Loucy (cell line): ENCODE data around the gene CAMK1.

Experiments used
- H2AFZ ChIP-seq: fragments of 200-600 bp; sonication (generic); 2 replicates; pipeline ENCODE4 v1.6.0; 2016; ENCODE audit warnings: antibody characterized with exemption, mild to moderate bottlenecking, low read length, moderate library complexity
- H3F3A ChIP-seq: fragments of 200-600 bp; 2 replicates; pipeline ENCODE4 v1.6.0; 2016; ENCODE audit warnings: antibody characterized with exemption, low read depth, mild to moderate bottlenecking
- H3K27me3 ChIP-seq: fragments of 200-600 bp; sonication (generic); 2 replicates; pipeline ENCODE4 v1.6.1; 2014; ENCODE audit warnings: low read length, mild to moderate bottlenecking; ENCODE audit not compliant: insufficient read depth, poor library complexity, severe bottlenecking
- H3K36me3 ChIP-seq: fragments of 200-600 bp; sonication (generic); 2 replicates; pipeline ENCODE4 v1.6.1; 2016; ENCODE audit warnings: low read length; ENCODE audit not compliant: insufficient read depth
- H3K4me1 ChIP-seq: fragments of 200-600 bp; sonication (generic); 2 replicates; pipeline ENCODE4 v1.5.1; 2014; ENCODE audit warnings: low read length, mild to moderate bottlenecking; ENCODE audit not compliant: insufficient read depth, poor library complexity, severe bottlenecking
- H3K4me2 ChIP-seq: fragments of 200-600 bp; sonication (generic); 2 replicates; pipeline ENCODE4 v1.6.0; 2014; ENCODE audit warnings: antibody characterized with exemption, low read length, low read depth, mild to moderate bottlenecking; ENCODE audit not compliant: poor library complexity, severe bottlenecking
- H3K4me3 ChIP-seq: fragments of 200-600 bp; sonication (generic); 2 replicates; pipeline ENCODE4 v1.5.1; 2014; ENCODE audit warnings: low read length, mild to moderate bottlenecking, mixed read lengths; ENCODE audit not compliant: poor library complexity, severe bottlenecking
- H3K79me2 ChIP-seq: fragments of 200-600 bp; sonication (generic); 2 replicates; pipeline ENCODE4 v1.6.1; 2014; ENCODE audit warnings: low read length; ENCODE audit not compliant: insufficient read depth
- H3K9ac ChIP-seq: fragments of 200-600 bp; sonication (generic); 2 replicates; pipeline ENCODE4 v1.6.0; 2014; ENCODE audit warnings: mild to moderate bottlenecking, low read depth, low read length, moderate library complexity; ENCODE audit not compliant: poor library complexity, severe bottlenecking
- H3K9me2 ChIP-seq: fragments of 200-600 bp; sonication (generic); replicated peaks from 2 replicates; pipeline ENCODE4 v1.6.1; 2016; ENCODE audit warnings: low read depth, low read length, mixed read lengths
- H3K9me3 ChIP-seq: fragments of 200-600 bp; sonication (generic); 2 replicates; pipeline ENCODE4 v1.6.1; 2014; ENCODE audit warnings: mild to moderate bottlenecking, antibody characterized with exemption, low read length, low read depth; ENCODE audit not compliant: insufficient read depth
- H4K20me1 ChIP-seq: fragments of 200-600 bp; sonication (generic); 2 replicates; pipeline ENCODE4 v1.6.0; 2014; ENCODE audit warnings: antibody characterized with exemption, low read length, mild to moderate bottlenecking; ENCODE audit not compliant: insufficient read depth, poor library complexity, severe bottlenecking
- CTCF ChIP-seq: fragments of 200-600 bp; sonication (generic); conservative IDR thresholded peaks from 2 replicates; pipeline ENCODE4 v1.5.1; 2014; ENCODE audit warnings: mild to moderate bottlenecking, antibody characterized with exemption, low read length
- EZH2phosphoT487 ChIP-seq: fragments of 200-600 bp; IDR thresholded peaks from 2 replicates; pipeline ENCODE4 v1.6.1; 2018; ENCODE audit warnings: antibody characterized with exemption, mild to moderate bottlenecking, moderate library complexity, borderline replicate concordance

CAMK1 gene

GRCh38 chr3:9713142-9713541, 56.6 kb downstream of the CAMK1 start:
- no peaks in the 10 kb centered on the region for H3K9me3 ChIP-seq
- H3K4me1 ChIP-seq, result peaks cover 3% of the 10 kb centered on the region
- TF ChIP-seq CTCF (no peak), EZH2phosphoT487 (no peak)

GRCh38 chr3:9712415-9712814, 57.3 kb downstream of the CAMK1 start:
- H3K36me3 ChIP-seq, result no peaks in the 10 kb centered on the region
- no peaks in the 10 kb centered on the region for H4K20me1 ChIP-seq
- no peaks in the 10 kb centered on the region for H3F3A ChIP-seq
- H3K27me3 ChIP-seq, result no peaks in the 10 kb centered on the region
- H3K9me3 ChIP-seq, result no peaks in the 10 kb centered on the region
- H3K4me2 ChIP-seq, result no peak overlapping the region
- H3K4me3 ChIP-seq, result no peak overlapping the region
- no peak overlapping the region for H2AFZ ChIP-seq
- no peaks in the 10 kb centered on the region for H3K9me2 ChIP-seq
- no peaks in the 10 kb centered on the region for H3K79me2 ChIP-seq
- H3K9ac ChIP-seq, result no peak overlapping the region
- TF ChIP-seq EZH2phosphoT487 (no peak), CTCF (no peak)
- no peaks in the 10 kb centered on the region for H3K4me1 ChIP-seq

More at GRCh38 chr3:9713142-9713541, 56.6 kb downstream of the CAMK1 start:
- H3K4me2 ChIP-seq, result no peak overlapping the region
- no peaks in the 10 kb centered on the region for H3K79me2 ChIP-seq
- H3F3A ChIP-seq, result no peaks in the 10 kb centered on the region
- no peaks in the 10 kb centered on the region for H3K9me2 ChIP-seq
- H3K36me3 ChIP-seq, result no peaks in the 10 kb centered on the region
- H3K27me3 ChIP-seq, result no peaks in the 10 kb centered on the region
- H4K20me1 ChIP-seq, result no peaks in the 10 kb centered on the region
- no peak overlapping the region for H2AFZ ChIP-seq
- H3K4me3 ChIP-seq, result no peak overlapping the region
- H3K9ac ChIP-seq, result no peak overlapping the region

GRCh38 chr3:9710174-9710739, 59.5 kb downstream of the CAMK1 start:
- Histone ChIP-seq H3K9me2 (no peaks in the 10 kb centered on the region), H3K9me3 (no peaks in the 10 kb centered on the region)

More at GRCh38 chr3:9710174-9710739, 59.5 kb downstream of the CAMK1 start:
- Histone ChIP-seq H3K4me3 (no peak overlapping the region), H3K36me3 (no peaks in the 10 kb centered on the region), H4K20me1 (no peaks in the 10 kb centered on the region), H3K27me3 (no peaks in the 10 kb centered on the region), H3K4me1 (no peaks in the 10 kb centered on the region), H2AFZ (no peak overlapping the region), H3F3A (no peaks in the 10 kb centered on the region), H3K4me2 (no peak overlapping the region), H3K79me2 (no peaks in the 10 kb centered on the region), H3K9ac (no peak overlapping the region)
- TF ChIP-seq CTCF (no peak), EZH2phosphoT487 (no peak)
